WTC11 (cell line): Measurements from ENCODE around the gene TRPC3. TPM values are rescaled to one million over a fixed set of nuclear protein-coding genes. Genes with fewer than 3 reads are reported as not detected.

Experiments used
- ATAC-seq: fragments of 200-7000 bp; cut with Tn5 transposase; 2 replicates; pipeline ENCODE4 v1.10.0; 2021; ENCODE audit warnings: mild to moderate bottlenecking, moderate library complexity
- CTCF ChIA-PET: fragments of 300-600 bp; sonication (Branson Sonifier 250); formaldehyde crosslinking; loops from one replicate; lab custom pipeline; 2021; ENCODE audit warnings: antibody characterized with exemption; lab: Charles Lee
- POLR2A ChIA-PET: fragments of 350-600 bp; sonication (Branson Sonifier 250); formaldehyde crosslinking; loops from one replicate; lab custom pipeline; 2021; ENCODE audit warnings: antibody characterized with exemption; lab: Charles Lee
- DNase-seq: peaks from one replicate; pipeline ENCODE4 v3.0.0; 2021; ENCODE audit warnings: low spot score
- H3K27ac Mint-ChIP-seq: 2 replicates; pipeline ENCODE4 v1.8.0; 2021; ENCODE audit warnings: mixed read lengths
- H3K27me3 Mint-ChIP-seq: 2 replicates; pipeline ENCODE4 v1.8.0; 2021; ENCODE audit warnings: low read depth, mild to moderate bottlenecking, moderate library complexity, mixed read lengths
- H3K36me3 Mint-ChIP-seq: 2 replicates; pipeline ENCODE4 v1.8.0; 2021; ENCODE audit warnings: mixed read lengths
- H3K4me1 Mint-ChIP-seq: 2 replicates; pipeline ENCODE4 v1.8.0; 2022; ENCODE audit warnings: mixed read lengths
- H3K4me3 Mint-ChIP-seq: 2 replicates; pipeline ENCODE4 v1.8.0; 2021; ENCODE audit warnings: mild to moderate bottlenecking, moderate library complexity, mixed read lengths
- H3K9me3 Mint-ChIP-seq: 2 replicates; pipeline ENCODE4 v1.8.0; 2021; ENCODE audit warnings: mixed read lengths
- AR ChIP-seq: fragments of 250-450 bp; sonication (Bioruptor Pico); IDR thresholded peaks from 2 replicates; pipeline ENCODE4 v1.9.0; 2021; ENCODE audit warnings: mild to moderate bottlenecking
- CREM ChIP-seq: sonication (generic); formaldehyde crosslinking; IDR thresholded peaks from 2 replicates; pipeline ENCODE4 v1.8.1; 2022; ENCODE audit warnings: mild to moderate bottlenecking, missing genetic modification reagents, moderate library complexity
- CTCF ChIP-seq: fragments of 200-600 bp; IDR thresholded peaks from 2 replicates; pipeline ENCODE4 v1.8.0; 2022; ENCODE audit warnings: antibody characterized with exemption
- ESRRA ChIP-seq: sonication (generic); formaldehyde crosslinking; IDR thresholded peaks from 2 replicates; pipeline ENCODE4 v1.8.1; 2022; ENCODE audit warnings: mild to moderate bottlenecking, missing genetic modification reagents, borderline replicate concordance
- GABPB1 ChIP-seq: sonication (generic); formaldehyde crosslinking; IDR thresholded peaks from 2 replicates; pipeline ENCODE4 v1.8.1; 2023; ENCODE audit warnings: mild to moderate bottlenecking, missing genetic modification reagents
- HMGA2 ChIP-seq: fragments of 250-450 bp; sonication (Bioruptor Pico); IDR thresholded peaks from 2 replicates; pipeline ENCODE4 v1.4.0; 2021; ENCODE audit warnings: mild to moderate bottlenecking, moderate library complexity
- MXD4 ChIP-seq: fragments of 250-450 bp; sonication (Bioruptor Pico); IDR thresholded peaks from 2 replicates; pipeline ENCODE4 v1.8.0; 2021; ENCODE audit warnings: mild to moderate bottlenecking, moderate library complexity, borderline replicate concordance
- PRRX2 ChIP-seq: fragments of 250-450 bp; sonication (Bioruptor Pico); IDR thresholded peaks from 2 replicates; pipeline ENCODE4 v1.8.0; 2021; ENCODE audit warnings: mild to moderate bottlenecking
- SMAD3 ChIP-seq: sonication (generic); formaldehyde crosslinking; IDR thresholded peaks from 2 replicates; pipeline ENCODE4 v1.8.0; 2022; ENCODE audit warnings: missing genetic modification reagents, mild to moderate bottlenecking, borderline replicate concordance
- USF2 ChIP-seq: sonication (generic); formaldehyde crosslinking; IDR thresholded peaks from 2 replicates; pipeline ENCODE4 v1.8.1; 2023; ENCODE audit warnings: mild to moderate bottlenecking, missing genetic modification reagents, moderate library complexity
- ZNF425 ChIP-seq: fragments of 250-450 bp; sonication (Bioruptor Pico); conservative IDR thresholded peaks from 2 replicates; pipeline ENCODE4 v1.9.0; 2021; ENCODE audit warnings: mild to moderate bottlenecking
- ZNF512 ChIP-seq: sonication (generic); formaldehyde crosslinking; IDR thresholded peaks from 2 replicates; pipeline ENCODE4 v1.8.1; 2022; ENCODE audit warnings: missing genetic modification reagents, borderline replicate concordance
- total RNA-seq: library from RNA; stranded (reverse); gene quantifications from 3 replicates; pipeline ENCODE4 v1.2.3, GENCODE V29; 2021

TRPC3 gene
- total RNA-seq, 1 experiment from 2014 or later = 0.26 TPM

- TF ChIP-seq ZNF425 (CRISPR knock-in tag) = no peak
- TF ChIP-seq ESRRA = no peak
- TF ChIP-seq CREM (CRISPR knock-in tag) = no peak
- TF ChIP-seq AR (CRISPR knock-in tag) = no peak
- TF ChIP-seq PRRX2 (CRISPR knock-in tag) = no peak
- TF ChIP-seq GABPB1 = no peak
- no peak for TF ChIP-seq HMGA2
These were observed 38.2 kb downstream of the TRPC3 start (continued) for GRCh38 chr4:121913667-121914066.

- Mint-ChIP-seq H3K9me3 (peaks cover 5% of the 10 kb centered on the region; the same call in 1 of the 2 replicates), H3K27ac (no peak overlapping the region), H3K27me3 (no peaks in the 10 kb centered on the region), H3K36me3 (no peaks in the 10 kb centered on the region), H3K4me3 (no peak overlapping the region), H3K4me1 (peaks cover 3% of the 10 kb centered on the region; the same call in 1 of the 2 replicates)
- ChIA-PET CTCF (no interaction called here), POLR2A (no interaction called here)
- DNase-seq (no peak), ATAC-seq (no peak)
- TF ChIP-seq SMAD3 (CRISPR knock-in tag) (no peak), USF2 (CRISPR knock-in tag) (no peak), ZNF512 (CRISPR knock-in tag) (no peak), MXD4 (no peak)
These were observed 43.5 kb downstream of the TRPC3 start for GRCh38 chr4:121908346-121908745.

- Mint-ChIP-seq H3K27me3 (no peaks in the 10 kb centered on the region), H3K36me3 (no peaks in the 10 kb centered on the region), H3K4me3 (no peak overlapping the region), H3K4me1 (no peaks in the 10 kb centered on the region), H3K27ac (no peak overlapping the region), H3K9me3 (no peaks in the 10 kb centered on the region)
- DNase-seq (peak; percentile 49), ATAC-seq (peak; percentile 89)
- no peak for TF ChIP-seq USF2 (CRISPR knock-in tag)
- TF ChIP-seq SMAD3 (CRISPR knock-in tag) = no peak
- peak; percentile 56 for TF ChIP-seq CTCF
- POLR2A ChIA-PET = no interaction called here
- CTCF ChIA-PET = interaction anchor here (0.6 to 2.4 kb wide), 27 partner anchors 8 to 702 kb away, joined by 3 to 20 read pairs (median 5); no protein-coding TSS in a partner anchor
These were observed 51.5 kb downstream of the TRPC3 start for GRCh38 chr4:121900132-121900983.
